HL-60 (cell line): ENCODE results near the gene RHBDD1.

ENCODE experiments used
- CTCF ChIP-seq: IDR thresholded peaks from one replicate; pipeline ENCODE4 v1.5.1; 2011; ENCODE audit warnings: low read length, control low read depth, inconsistent platforms; ENCODE audit not compliant: insufficient read depth
- GABPA ChIP-seq: IDR thresholded peaks from 2 replicates; pipeline ENCODE4 v1.6.1; 2012; ENCODE audit warnings: low read depth
- POLR2AphosphoS5 ChIP-seq: IDR thresholded peaks from 2 replicates; pipeline ENCODE4 v1.6.1; 2012; ENCODE audit warnings: low read depth

- no peak for TF ChIP-seq CTCF
- TF ChIP-seq POLR2AphosphoS5, result no peak
- no peak for TF ChIP-seq GABPA
These were observed 45.8 kb upstream of the RHBDD1 start for GRCh38 chr2:226790011-226790410.
